ENCODE results near the gene DCDC2. TPM values are rescaled to one million over a fixed set of nuclear protein-coding genes. Genes with fewer than 3 reads are reported as not detected.

The DCDC2 gene
- total RNA-seq, 1 donor from 2014 or later = 142 TPM

GRCh38 chr6:24334285-24334684 is 23.6 kb downstream of the DCDC2 start:
- TF ChIP-seq CTCF (conservative IDR thresholded peaks at IDR 0.05; ENCODE audit: low read depth, low read length) = no peak
- H3K4me3 ChIP-seq (ENCODE audit: low read depth, low read length) = no peak overlapping the region
- no peak for DNase-seq (ENCODE audit: low read depth)

GRCh38 chr6:24332317-24332716 is 25.5 kb downstream of the DCDC2 start:
- DNase-seq (ENCODE audit: low read depth) = peak; percentile 98
- no peak overlapping the region for H3K4me3 ChIP-seq (ENCODE audit: low read depth, low read length)
- TF ChIP-seq CTCF (conservative IDR thresholded peaks at IDR 0.05; ENCODE audit: low read depth, low read length) = no peak

GRCh38 chr6:24330137-24330732 is 27.6 kb downstream of the DCDC2 start:
- no peak for TF ChIP-seq CTCF (conservative IDR thresholded peaks at IDR 0.05; ENCODE audit: low read depth, low read length)
- peak; percentile 68 for DNase-seq (ENCODE audit: low read depth)
- no peak overlapping the region for H3K4me3 ChIP-seq (ENCODE audit: low read depth, low read length)

- no peak overlapping the region for H3K4me3 ChIP-seq (ENCODE audit: low read depth, low read length)
- no peak for DNase-seq (ENCODE audit: low read depth)
- no peak for TF ChIP-seq CTCF (conservative IDR thresholded peaks at IDR 0.05; ENCODE audit: low read depth, low read length)
Measured at GRCh38 chr6:24329451-24329850, 28.4 kb downstream of the DCDC2 start.

- no peak overlapping the region for H3K4me3 ChIP-seq (ENCODE audit: low read depth, low read length)
- no peak for TF ChIP-seq CTCF (conservative IDR thresholded peaks at IDR 0.05; ENCODE audit: low read depth, low read length)
- no peak for DNase-seq (ENCODE audit: low read depth)
Measured at GRCh38 chr6:24329022-24329421, 28.8 kb downstream of the DCDC2 start.

GRCh38 chr6:24327756-24328155 is 30.1 kb downstream of the DCDC2 start:
- TF ChIP-seq CTCF (conservative IDR thresholded peaks at IDR 0.05; ENCODE audit: low read depth, low read length) = no peak
- no peak overlapping the region for H3K4me3 ChIP-seq (ENCODE audit: low read depth, low read length)
- DNase-seq (ENCODE audit: low read depth) = no peak

- no peak for TF ChIP-seq CTCF (conservative IDR thresholded peaks at IDR 0.05; ENCODE audit: low read depth, low read length)
- DNase-seq (ENCODE audit: low read depth) = no peak
- H3K4me3 ChIP-seq (ENCODE audit: low read depth, low read length) = no peak overlapping the region
Measured at GRCh38 chr6:24325978-24326377, 31.9 kb downstream of the DCDC2 start.

Measured in epithelial cell of proximal tubule (primary cell).